NCI-H128 (cell line): Measurements from ENCODE around the gene CADM4.
A peak's percentile ranks its signal among the peaks of the same experiment; 100 is the strongest.
"Not testable (repeated sequence)": the region's sequence is repeated elsewhere in the genome, so short reads cannot be mapped to it uniquely, and the experiment has no call there.

Experiments used
- DNase-seq: peaks from one replicate; lab custom pipeline; 2025; ENCODE audit not compliant: unreplicated experiment; lab: John Stamatoyannopoulos, UW

Gene CADM4

DNA sequence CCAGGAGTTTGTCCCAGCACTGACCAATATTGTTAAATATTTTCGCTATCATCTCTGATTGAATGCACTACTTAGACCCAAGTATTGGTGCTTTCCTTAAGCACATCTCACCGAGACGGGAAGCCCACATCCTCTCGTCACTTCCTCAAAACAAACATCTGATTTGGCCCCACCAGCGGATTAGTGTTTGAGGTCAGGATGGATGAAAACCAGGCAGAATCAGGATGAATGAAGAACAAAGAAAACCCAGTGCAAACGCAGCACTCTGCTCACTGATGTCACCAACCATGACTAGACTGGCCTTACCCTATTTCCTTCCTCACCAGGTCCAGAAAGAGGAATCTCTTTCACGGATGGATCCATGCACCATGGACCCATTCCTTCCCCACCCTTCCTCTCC, 24.4 kb upstream of the CADM4 start:
- no peak for DNase-seq

DNA sequence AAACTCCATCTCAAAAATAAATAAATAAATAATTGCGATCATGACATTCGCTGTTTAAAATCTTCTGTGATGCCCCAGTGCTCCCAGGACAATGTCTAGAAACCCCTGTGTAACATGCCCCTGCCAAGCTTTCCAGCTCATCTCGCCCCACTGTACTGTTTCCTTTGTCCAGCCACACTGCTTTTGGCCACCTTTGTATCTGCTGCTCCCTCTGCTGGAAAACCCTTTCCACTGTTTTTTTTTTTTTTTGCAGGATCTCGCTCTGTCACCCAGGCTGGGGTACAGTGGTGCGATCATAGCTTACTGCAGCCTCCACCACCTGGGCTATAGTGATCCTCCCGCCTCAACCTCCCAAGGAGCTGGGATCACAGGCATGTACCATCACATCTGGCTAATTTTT, 22.8 kb upstream of the CADM4 start:
- DNase-seq, result no peak

- DNase-seq, result no peak
Measured at GRCh38 chr19:43660971-43661360, 21.3 kb upstream of the CADM4 start.

DNA sequence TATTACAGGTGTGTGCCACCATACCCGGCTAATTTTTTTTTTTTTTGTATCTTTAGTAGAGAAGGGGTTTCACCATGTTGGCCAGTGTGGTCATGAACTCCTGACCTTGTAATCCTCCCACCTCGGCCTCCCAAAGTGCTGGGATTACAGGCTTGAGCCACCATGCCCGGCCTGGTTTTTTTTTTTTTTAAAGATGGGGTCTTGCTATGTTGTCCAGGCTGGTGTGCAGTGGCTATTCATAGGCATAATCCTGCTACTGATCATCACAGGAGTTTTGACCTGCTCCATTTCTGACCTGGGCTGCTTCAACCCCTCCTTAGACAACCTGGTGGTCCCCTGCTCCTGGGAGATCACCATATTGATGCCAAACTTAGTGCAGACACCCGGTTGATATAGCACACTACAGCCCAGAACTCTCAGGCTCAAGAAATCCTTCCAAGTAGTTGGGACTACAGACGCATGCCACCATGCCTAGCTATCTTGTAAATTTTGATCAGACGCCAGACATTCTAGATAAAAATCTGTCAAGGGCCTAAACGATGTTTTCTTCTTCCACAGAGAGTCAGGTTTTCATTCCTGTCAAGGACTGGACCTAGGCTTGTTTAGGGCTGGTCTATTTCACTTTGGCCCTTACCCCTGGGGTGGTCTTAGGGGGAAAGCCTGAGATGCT, 20.8 kb upstream of the CADM4 start:
- no peak for DNase-seq

DNA sequence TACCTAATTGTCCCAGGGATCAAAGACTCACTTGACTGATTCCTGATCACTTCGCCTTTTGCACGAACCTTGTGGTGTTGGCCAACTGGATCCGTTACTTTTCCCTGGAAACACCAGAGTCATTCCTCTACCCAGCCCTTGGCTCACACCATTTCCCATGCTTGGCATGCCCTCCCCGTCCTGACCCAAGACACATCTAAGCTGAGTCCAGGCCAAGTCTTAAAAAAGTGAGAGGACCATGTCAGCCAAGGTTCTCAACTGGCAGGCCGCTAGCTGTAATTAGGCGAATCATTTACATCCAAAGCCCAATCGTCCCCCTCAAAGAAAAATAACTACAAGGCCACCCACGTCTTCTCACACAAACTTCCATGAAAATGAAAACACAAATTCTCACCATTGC, 18.8 kb upstream of the CADM4 start:
- no peak for DNase-seq

GRCh38 chr19:43658001-43658400, 18.4 kb upstream of the CADM4 start:
- no peak for DNase-seq

GRCh38 chr19:43656436-43656835, 16.8 kb upstream of the CADM4 start:
- DNase-seq, result no peak

DNA sequence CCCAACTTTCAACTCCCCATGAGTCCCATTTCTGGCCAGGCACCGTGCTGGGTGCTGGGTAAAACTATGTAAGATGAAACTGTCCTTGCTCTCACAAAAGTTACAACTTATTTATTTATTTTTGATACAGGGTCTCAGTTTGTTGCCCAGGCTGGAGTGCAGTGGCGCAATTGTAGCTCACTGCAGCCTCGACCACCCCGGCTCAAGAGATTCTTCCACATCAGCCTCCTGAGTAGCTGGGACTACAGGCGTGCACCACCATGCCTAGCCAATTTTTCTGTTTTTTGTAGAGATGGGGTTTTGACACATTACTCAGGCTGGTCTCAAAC, 12.9 kb upstream of the CADM4 start:
- DNase-seq, result no peak

GRCh38 chr19:43651758-43652545, 12.3 kb upstream of the CADM4 start:
- peak; percentile 5 for DNase-seq

DNA sequence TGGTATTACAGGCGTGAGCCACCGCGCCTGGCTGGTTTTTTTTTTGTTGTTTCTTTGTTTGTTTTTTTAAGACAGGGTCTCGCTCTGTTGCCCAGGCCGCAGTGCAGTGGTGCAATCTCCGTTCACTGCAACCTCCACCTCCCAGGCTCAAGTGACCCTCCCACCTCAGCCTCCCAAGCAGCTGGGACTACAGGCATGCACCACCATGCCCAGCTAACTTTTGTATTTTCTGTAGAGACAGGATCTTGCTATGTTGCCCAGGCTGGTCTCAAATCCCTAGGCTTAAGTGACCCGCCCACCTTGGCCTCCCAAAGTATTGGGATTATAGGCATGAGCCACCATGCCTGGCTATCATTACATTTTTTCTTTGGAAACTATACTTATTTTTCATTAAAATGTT, 10.6 kb upstream of the CADM4 start:
- not testable (repeated sequence) for DNase-seq

- DNase-seq, result no peak
Measured at GRCh38 chr19:43649514-43649913, 9.9 kb upstream of the CADM4 start.

- DNase-seq, result no peak
Measured at GRCh38 chr19:43648633-43649032, 9.0 kb upstream of the CADM4 start.

GRCh38 chr19:43644181-43644580, 4.5 kb upstream of the CADM4 start:
- no peak for DNase-seq

DNA sequence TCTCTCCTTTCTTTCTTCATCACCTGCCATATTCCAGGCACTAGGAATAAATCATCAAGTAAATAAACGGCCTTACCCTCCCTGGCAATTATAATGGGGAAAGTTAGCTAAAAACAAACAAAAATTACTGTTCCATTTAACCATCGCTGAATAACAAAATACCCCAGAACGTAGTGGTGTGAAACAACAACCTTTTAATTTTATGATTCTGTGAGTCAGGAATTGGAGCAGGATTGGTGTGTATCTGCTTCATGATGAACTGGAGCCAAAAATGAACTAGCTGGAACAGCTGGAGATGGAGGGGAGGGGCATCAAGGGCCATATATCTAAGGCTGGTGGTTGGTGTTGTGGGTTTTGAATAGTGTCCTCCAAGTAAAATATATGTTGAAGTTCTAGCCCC, 3.7 kb upstream of the CADM4 start:
- no peak for DNase-seq

DNA sequence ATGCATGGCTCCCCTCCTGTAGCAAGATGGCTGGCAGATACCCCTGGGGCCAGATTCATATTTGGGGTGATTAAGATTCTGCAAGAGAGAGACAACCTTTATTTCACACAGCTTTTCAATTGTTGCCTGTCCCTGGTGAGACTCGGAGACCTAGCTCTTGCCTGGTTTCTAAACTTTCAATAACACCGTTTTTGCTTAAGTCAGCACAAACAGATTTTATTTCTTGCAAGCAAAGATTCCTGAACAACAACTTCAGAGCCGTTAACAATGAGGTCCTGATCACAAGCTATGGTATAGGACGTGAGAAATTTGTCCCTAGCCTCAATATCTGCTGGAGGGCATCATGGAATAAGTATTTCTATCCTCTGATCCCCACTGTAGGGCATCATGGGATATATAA, 2.9 kb upstream of the CADM4 start:
- no peak for DNase-seq

- no peak for DNase-seq
Measured at GRCh38 chr19:43641333-43641732, 1.7 kb upstream of the CADM4 start.

DNA sequence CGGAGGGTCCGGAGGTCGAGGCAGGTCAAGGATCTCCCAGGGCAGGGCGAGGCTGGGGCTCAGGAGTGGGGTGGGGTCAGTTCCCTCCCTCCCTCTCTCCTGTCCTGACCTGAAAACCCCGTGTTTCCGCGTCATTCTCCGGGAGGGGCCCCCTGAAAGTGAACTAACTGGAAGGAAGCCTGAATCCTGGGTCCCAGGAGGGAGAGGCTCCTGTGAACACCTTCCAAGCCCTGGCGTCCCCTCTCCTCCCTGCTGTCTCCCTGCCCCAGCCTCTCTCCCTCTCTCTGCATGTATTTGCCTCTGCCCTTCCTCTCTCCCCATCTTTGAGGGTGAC, 741 bp upstream of the CADM4 start:
- no peak for DNase-seq

GRCh38 chr19:43638995-43639518, 593 bp downstream of the CADM4 start:
- no peak for DNase-seq

- no peak for DNase-seq
Measured at GRCh38 chr19:43638214-43638994, 1.2 kb downstream of the CADM4 start.

- no peak for DNase-seq
Measured at GRCh38 chr19:43636121-43636683, 3.4 kb downstream of the CADM4 start.

GRCh38 chr19:43635561-43635940, 4.1 kb downstream of the CADM4 start:
- not testable (repeated sequence) for DNase-seq
